ENCODE data around the gene GINS3.
"Not testable (repeated sequence)": the region's sequence is repeated elsewhere in the genome, so short reads cannot be mapped to it uniquely, and the experiment has no call there.

GINS3 gene

DNA sequence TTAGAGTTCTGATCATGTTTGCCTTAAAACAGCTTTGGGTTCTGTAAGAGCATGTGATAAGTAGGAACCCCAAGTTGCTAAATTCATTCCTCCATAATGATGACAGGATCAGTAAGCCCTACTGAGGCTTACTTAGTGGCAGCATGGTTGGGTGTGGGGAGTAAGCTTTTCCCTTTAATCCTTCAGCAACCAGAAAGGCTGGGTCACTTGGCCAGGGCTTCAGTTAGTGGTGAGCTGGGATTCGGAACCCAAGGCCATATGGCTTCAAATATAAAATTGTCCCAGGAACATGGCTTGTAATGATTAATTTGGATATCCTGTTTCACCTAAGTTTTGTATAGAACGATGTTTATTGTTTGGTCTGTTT, 850 bp downstream of the GINS3 start:
- DNase-seq: no peak

DNA sequence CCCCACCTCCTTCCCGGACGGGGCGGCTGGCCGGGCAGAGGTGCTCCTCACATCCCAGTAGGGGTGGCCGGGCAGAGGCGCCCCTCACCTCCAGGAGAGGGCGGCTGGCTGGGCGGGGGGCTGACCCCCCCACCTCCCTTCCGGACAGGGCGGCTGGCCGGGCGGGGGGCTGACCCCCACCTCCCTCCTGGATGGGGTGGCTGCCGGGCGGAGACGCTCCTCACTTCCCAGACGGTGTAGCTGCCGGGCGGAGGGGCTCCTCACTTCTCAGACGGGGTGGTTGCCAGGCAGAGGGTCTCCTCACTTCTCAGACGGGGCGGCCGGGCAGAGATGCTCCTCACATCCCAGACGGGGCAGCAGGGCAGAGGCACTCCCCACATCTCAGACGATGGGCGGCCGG, 4.6 kb downstream of the GINS3 start:
- not testable (repeated sequence) for DNase-seq

DNA sequence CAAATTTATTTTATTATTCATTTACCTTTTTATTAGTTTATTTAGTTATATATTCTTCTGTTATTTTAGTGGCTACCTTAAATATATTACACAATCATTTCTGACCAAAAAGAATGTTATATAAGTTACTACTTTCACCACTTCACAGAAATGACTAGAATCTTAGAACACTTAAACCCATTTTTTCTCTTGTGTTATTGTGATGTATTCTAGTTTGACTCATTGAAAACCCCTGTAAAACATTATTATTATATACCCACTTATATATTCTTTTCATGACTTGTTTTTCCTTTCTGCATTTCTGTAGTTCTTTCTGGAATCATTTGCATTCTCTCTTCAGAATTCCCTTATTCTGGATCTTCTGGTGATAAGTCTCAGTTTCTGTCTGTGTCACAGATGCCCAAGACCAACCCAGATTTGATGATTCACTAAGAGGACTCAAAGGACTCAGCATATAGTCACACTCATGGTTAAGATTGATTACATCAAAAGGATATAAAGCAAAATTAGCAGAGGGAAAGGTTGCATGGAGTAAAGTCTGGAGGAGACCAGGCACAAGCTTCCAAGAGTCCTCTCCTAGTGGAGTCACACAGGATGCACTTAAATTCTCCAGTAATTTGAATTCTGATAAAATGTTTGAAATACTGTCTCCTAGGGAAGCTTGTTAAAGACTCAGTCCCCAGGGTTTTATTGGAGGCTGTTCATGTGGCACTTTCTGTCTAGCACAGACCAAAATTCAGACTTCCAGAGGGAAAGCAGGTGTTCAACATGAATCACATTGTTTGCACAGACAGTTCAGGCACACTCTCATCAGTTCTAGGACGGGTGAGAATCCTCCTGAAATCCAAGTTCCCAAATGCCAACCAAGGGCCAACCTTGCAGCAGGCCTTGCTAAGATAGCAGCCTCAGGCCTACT, 7.7 kb downstream of the GINS3 start:
- no peak for DNase-seq

DNA sequence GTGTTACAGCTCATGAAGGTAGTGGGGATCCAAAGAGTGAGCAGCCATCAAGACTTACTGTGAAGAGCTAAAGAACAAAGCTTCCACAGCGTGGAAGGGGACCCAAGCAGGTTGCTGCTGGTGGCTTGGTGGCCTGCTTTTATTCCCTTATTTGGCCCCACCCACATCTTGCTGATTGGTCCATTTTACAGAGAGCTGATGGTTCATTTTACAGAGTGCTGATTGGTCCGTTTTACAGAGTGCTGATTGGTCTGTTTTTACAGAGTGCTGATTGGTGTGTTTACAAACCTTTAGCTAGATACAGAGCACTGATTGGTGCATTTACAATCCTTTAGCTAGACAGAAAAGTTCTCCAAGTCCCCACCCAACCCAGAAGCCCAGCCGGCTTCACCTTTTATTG, 9.0 kb downstream of the GINS3 start:
- DNase-seq: not testable (repeated sequence)

DNA sequence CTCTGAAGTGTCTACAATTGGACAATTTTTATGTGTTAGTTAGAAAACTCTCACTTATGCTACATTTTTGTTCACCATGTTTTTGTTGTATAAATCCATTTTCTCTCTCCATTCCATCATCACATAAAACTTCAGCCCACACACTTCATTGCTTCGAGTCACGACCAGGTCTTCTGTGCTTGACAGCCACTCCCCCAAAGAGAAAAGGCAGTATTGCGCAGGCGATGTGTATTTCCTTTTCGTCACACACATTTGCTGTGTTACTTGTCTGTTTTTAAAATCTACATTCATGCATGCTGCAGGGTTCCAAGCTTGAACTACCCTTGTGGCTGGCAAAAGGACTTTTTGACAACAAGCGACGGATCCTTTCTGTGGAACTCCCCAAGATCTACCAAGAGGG, 10.5 kb downstream of the GINS3 start:
- no peak for DNase-seq

DNA sequence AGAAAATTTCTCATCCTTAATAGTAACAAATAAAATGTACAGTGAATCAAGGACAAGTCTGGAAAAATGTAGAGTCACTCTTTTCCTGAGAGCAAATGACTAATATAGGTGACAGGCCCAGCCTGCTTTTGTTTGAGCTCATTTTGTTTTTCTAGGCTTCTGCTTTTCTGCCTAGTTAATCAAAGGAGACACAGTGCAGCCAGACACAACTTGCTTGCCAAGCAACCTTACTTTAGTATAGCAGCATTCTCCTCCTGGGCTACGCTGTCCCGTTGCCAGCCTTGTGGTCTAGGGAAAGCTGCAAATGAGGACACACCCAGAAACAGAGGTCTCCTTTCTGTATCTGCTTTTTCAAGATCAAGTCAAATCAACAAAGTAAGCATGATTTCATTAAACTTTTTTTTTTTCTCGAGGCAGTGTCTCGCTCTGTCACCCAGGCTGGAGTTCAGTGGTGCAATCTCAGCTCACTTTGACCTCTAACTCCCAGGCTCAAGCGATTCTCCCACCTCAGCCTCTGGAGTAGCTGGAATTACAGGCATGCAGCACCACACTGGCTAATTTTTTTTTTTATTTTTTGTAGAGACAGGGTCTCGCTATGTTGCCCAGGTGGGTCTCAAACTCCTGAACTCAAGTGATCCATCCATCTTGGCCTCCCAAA, 17.2 kb downstream of the GINS3 start:
- DNase-seq: no peak

DNA sequence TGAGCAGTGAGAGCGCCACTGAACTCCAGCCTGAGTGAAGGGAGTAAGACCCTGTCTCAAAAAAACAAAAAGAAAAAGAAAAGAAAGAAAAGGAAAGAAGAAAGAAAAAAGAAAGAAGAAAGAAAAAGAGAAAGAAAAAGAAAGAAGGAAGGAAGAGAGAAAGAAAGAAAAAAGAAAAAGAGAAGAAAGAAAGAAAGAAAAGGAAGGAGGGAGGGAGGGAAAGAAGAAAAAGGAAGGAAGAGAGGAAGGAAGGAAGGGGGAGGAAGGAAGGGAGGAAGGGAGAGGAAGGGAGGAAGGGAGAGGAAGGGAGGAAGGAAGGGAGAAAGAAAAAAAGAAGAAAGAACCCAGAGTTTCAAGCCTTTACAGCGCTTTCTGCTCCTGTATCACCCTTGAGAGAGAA, 19.1 kb downstream of the GINS3 start:
- no peak for DNase-seq

DNA sequence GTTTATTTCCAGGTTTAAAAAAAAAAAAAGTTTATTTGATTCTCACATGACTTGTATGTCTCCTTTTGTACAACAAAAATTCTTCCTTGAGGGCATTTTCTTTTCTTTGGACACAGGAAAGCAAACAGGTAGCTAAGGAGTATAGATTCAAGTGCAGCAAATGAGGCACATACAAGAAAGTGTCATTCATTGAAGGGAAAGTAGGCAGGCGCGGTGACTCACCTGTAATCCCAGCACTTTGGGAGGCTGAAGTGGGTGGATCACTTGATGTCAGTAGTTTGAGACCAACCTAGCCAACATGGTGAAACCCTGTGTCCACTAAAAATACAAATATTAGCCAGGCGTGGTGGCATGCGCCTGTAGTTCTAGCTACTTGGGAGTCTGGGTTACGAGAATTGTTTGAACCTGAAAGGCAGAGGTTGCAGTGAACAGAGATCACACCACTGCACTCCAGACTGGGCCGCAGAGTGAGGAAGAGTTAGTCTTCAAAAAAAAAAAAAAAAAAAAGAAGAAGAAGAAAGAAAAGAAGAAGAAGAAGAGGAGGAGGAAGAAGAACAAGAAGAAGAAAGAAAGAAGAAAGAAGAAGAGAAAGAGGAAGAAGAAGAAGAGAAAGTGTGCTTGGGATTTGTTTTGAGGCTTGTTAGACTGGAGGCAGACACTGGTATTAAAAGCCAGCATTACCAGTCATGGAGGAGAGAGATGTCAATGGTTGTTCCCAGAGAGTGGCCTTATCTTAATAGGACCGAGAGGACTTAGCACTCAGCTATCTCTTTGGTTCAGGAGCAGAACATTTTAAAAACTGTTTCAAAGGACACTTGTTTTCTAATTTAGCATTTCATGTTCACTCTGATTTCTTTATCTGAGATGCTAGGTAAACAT, 19.7 kb downstream of the GINS3 start:
- no peak for DNase-seq

DNA sequence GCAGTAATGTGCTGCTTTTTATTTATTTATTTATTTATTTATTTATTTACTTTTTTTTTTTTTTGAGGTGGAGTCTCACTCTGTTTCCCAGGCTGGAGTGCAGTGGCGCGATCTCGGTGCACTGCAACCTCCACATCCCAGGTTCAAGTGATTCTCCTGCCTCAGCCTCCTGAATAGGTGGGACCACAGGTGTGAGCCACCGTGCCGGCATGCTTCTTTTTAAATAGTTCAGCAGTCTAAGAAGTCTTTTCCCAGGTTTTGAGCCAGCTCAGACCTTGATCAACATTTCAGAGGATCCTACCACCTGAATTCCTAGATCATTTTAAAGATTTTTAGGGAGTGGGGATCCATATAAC, 20.3 kb downstream of the GINS3 start:
- DNase-seq: not testable (repeated sequence)

DNA sequence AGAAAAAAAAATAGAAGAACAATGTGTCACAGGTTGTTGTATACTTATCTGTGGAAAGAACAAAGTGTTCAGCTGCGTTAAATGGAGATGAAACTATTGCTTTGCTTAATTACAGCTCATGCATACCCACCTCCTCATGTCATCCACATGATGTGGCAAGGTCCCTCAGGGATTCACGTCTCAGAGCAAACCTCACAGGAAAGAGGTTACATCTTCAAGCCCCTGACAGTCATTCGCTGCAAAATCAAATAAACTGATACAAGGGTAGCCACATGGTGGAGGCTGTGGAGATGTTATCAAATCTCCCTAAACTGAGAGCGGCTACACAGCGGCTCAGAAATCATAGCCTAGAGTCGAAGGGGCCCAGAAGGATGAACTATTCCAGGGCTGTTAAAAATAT, 21.1 kb downstream of the GINS3 start:
- no peak for DNase-seq

DNA sequence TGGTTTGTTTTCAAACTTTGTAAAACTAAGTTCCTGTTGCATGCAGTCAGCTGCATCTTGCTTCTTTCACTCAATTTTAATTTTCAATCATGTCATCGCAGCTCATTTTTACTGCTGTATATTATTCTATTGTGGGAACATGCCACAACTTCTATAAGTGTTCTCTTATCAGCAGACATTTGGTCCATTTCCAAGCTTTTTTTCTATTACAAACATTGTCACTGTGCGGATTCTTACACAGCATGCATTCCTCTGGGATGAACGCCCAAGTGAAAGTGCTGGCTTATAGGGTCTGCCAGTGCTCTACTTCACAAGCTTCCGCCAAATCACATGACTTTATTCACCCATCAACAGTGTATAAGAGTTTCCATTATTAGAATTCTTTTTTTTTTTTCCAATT, 22.7 kb downstream of the GINS3 start:
- no peak for DNase-seq

DNA sequence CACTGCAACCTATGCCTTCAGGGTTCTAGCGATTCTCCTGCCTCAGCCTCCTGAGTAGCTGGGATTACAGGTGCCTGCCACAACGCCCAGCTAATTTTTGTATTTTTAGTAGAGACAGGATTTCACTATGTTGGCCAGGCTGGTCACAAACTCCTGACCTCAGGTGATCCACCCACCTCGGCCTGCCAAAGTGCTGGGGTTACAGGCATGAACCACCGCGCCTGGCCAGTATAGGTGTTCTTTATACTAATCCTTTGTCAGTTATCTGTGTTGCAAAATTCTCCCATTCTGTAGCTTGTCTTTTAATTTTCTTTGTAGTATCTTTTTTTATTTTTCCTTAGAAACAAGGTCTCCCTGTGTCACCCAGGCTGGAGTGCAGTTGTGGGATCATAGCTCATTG, 23.7 kb downstream of the GINS3 start:
- not testable (repeated sequence) for DNase-seq

DNA sequence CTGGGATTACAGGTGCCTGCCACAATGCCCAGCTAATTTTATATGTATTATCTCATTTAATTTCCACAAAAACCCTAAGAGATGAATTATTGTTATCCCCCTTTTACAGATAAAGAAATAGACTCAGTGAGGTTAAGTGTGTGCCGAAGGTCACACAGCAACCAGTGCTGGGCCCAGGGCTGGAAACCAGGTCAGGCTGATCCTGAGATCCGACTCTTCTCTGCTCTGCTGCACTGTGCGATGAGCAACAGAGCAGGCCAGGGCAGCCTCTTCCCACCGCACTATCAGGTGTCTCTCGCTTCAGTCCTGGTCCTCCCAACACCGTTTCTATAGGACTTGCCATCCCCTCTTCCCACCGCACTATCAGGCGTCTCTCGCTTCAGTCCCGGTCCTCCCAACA, 24.8 kb downstream of the GINS3 start:
- DNase-seq: no peak

DNA sequence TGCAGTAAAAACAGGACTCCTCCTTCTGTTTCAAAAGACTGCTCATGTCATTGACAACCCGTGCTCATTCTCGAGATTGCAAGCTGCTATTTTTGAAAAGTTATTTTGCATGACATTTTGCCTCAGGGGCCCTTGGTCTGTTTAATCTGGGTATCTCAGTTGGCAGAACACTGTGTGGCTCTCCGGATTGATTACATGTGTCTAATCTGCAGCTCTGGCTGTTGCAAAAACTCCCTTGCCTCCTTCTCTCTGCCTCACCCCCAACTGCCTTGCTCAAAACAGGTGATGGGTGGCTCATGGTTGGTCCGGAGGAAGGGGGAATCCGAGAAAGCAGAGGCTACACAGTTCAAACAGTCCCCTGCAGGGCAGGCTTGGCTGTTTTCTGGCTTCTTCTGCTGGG, 25.3 kb downstream of the GINS3 start:
- DNase-seq: no peak

DNA sequence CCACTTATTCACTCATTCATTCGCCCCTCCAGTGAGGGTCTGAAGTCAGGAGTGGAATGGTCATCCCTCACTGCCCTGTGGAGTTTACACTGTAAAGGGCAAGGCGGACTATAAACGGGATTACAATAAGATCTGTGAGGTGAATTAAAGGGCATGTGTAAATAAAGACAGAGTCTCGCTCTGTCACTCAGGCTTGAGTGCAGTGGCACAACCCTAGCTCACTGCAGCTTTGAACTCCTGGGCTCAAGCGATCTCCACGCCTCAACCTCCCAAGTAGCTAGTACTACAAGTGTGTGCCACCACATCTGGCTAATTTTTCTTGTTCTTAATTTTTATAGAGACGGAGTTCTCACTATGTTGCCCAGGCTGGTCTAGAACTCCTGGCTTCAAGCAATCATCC, 25.8 kb downstream of the GINS3 start:
- DNase-seq: no peak

DNA sequence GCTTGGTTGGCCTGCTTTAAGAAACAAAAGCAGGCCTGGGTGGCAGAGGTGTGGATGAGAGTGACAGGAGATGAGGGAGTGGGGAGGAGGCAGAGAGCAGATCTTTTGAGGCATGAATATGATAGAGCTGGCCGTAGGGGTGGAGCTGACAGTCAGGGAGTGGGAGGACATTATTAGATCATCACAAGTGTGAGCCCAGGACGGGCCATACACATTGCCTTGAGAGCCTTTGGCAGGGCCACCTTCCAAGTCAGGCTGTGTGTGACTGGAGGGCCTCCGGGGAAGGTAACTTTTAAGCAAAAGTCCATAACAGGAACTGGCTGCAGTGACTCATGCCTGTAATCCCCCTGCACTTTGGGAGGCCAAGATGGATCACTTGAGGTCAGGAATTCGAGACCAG, 26.3 kb downstream of the GINS3 start:
- DNase-seq: no peak

DNA sequence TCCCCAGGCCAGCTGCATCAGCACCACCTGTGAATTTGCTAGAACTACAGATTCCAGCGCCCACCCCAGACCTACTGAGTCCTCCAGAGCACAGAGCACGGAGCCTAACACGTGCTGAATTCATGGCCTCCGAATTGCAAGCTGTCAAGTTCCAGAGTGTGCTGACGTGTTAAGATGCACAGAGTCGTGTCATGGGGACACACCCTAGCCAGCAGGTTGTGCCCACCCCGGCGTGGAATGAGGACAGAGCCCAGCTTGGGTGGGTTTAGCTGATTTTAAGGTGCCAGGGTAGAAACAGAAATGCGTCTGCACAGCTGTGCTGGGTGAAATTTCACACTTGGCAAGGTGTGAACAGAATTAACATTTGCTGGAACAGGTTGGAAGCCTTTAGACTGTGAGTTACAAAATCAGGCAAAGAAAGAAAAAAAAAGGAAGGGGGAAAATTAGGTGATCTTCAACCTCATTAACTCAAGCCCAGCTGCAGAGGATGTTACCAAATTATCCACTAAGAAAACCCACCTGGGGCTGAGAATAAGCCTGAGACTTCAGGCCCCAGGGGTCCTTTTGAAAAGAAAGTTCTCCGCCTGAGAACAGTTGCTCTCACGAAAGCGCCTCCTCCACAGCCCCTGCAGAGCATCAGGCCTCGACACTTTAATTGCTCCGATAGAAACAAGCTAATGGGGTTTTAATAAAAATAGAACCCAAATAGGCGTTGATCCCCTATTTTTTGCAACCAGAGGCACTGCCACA, 27.1 kb downstream of the GINS3 start:
- DNase-seq: no peak

DNA sequence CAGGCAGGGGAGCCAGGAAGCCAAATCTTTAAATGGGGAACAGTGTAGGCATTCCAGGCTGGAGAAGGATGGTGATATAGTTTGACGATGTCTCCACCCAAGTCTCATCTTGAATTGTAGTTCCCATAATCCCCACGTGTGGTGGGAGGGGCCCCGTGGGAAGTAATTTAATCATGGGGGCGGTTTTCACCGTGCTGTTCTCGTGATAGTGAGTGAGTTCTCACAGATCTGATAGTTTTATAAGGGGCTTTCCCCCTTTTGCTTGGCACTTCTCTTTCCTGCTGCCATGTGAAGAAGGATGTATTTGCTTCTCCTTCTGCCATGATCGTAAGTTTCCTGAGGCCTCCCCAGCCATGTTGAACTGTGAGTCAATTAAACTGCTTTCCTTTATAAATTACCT, 28.8 kb downstream of the GINS3 start:
- no peak for DNase-seq

DNA sequence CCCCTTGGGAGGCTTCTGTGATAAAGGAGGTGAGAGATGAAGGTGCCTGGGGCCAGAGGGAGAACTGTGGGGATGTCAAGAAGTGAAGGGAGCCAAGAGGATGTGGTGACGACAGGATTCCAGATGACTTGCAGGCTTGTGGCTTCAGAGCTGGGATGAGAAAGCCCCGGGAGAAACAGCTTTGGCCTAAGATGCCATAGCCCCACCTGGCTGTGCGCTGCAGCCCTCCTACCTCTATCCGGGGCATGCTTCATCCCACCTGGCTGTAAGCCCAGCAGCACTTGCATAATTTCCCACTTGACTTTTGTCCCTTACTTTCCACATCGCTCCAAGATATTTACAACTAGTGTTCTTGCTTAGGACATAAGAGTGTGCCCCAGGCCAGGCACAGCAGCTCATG, 29.3 kb downstream of the GINS3 start:
- DNase-seq: no peak

DNA sequence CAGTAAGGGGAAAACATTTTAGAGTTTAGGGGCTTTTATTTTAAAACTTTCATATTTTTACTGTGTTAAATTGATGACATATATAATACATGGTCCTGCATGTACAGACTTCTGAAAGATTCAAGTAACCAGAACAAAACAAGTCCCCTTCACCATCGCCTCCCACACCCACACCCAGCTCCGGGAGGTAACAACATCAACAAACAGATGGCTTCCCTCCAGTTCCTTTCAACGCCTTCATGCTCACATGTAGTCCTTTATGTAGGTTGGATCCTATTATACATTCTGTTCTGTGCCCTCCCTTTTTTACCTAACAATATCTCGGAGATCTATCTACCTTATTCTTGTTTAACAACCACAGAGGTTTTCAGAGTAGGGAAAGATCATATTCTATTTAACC, 30.5 kb downstream of the GINS3 start:
- DNase-seq: no peak

DNA sequence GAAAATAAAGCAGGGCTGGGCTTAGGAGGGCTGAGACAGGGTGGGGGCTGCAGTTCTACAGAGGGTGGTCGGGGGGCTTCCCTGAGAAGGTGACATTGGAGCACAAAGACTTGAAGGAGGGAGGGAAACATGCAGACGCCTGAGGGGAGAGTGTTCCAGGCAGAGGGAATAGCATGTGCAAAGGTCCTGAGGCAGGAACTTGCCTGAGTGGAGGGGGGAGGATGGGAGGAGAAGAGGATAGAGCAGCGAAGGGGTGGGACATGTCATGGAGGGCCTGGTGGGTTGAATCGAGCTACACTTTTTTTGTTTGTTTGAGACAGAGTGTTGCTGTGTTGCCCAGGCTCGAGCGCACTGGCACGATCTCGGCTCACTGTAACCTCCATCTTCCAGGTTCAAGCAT, 33.0 kb downstream of the GINS3 start:
- DNase-seq: no peak

DNA sequence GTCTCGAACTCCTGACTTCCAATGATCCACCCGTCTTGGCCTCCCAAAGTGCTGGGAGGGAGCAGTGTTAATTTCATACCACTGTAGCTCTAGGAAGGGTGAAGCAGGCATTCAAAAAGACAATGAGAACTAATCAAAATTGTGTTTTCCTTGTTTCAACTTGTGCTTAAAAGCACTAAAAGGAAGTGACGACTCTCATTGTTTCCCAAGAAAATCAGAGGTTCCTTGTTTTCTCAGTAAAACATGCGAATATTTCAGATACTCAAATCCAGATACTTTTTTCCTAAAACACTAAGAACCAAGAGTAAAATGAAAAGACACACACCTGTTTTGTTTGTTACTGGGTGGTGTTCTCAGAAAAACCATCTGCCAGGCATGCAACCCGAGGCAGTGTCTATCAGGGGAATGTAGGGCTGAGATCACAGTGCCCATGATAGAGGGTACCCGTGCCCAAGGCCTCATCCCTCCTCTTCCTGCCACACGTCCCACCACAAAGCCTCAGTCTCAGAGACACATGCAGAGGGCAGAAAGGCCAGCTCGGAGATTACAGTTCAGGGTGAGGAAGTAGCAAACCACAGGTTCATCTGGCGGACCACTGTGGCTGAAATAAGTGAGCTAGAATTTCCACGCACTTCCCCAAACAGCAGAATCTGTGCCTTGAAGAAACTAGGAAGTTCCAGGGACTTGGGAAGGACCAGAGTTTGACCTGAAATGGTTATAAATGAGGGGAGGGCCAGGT, 33.7 kb downstream of the GINS3 start:
- DNase-seq: no peak

All from stimulated activated CD4-positive, alpha-beta T cell treated with anti-CD3 and anti-CD28 coated beads, Interleukin-12 subunit alpha, Interleukin-12 subunit beta, amount 100 ng/mL, for 4 hours (primary cell).